ENCODE data around the gene COX6A2. TPM values are rescaled to one million over a fixed set of nuclear protein-coding genes. Genes with fewer than 3 reads are reported as not detected.

COX6A2 gene
- total and polyA plus RNA-seq, 2 experiments from 2014 or later, result 1.7 TPM; not detected in 1

GRCh38 chr16:31416371-31416770, 11.8 kb downstream of the COX6A2 start:
- Histone ChIP-seq H3K9me3 (ENCODE audit: low read depth) (no peaks in the 10 kb centered on the region), H3K27ac (no peak overlapping the region), H2AFZ (no peak overlapping the region), H3K9me2 (replicated peaks; ENCODE audit: insufficient read depth) (no peaks in the 10 kb centered on the region), H3K79me2 (no peaks in the 10 kb centered on the region), H3K36me3 (replicated peaks; ENCODE audit: insufficient read depth, low read depth) (no peaks in the 10 kb centered on the region), H3K4me1 (ENCODE audit: insufficient read depth) (no peaks in the 10 kb centered on the region), H3K4me3 (no peak overlapping the region), H3K4me2 (no peak overlapping the region), H3K27me3 (no peaks in the 10 kb centered on the region), H4K20me1 (ENCODE audit: insufficient read depth, poor library complexity, severe bottlenecking) (no peaks in the 10 kb centered on the region)
- DNase-seq (ENCODE audit: low spot score), result no peak
- 85% methylated on average over 11 of the region's 11 CpGs for WGBS (ENCODE audit: low lambda C conversion rate, missing lambda C conversion rate)
- TF ChIP-seq CTCF (IDR thresholded peaks at IDR 0.05; ENCODE audit: poor library complexity) (no peak), EZH2phosphoT487 (IDR thresholded peaks at IDR 0.05; ENCODE audit: low read depth, severe bottlenecking, unreplicated experiment) (no peak), EZH2 (IDR thresholded peaks at IDR 0.05; ENCODE audit: borderline replicate concordance) (no peak)

- TF ChIP-seq EZH2phosphoT487 (IDR thresholded peaks at IDR 0.05; ENCODE audit: low read depth, severe bottlenecking, unreplicated experiment), result no peak
- no peak for TF ChIP-seq CTCF (IDR thresholded peaks at IDR 0.05; ENCODE audit: poor library complexity)
- no peak for TF ChIP-seq EZH2 (IDR thresholded peaks at IDR 0.05; ENCODE audit: borderline replicate concordance)
- no peak for DNase-seq (ENCODE audit: low spot score)
- H4K20me1 ChIP-seq (ENCODE audit: insufficient read depth, poor library complexity, severe bottlenecking), result no peaks in the 10 kb centered on the region
- no peak overlapping the region for H3K27ac ChIP-seq
- H2AFZ ChIP-seq, result no peak overlapping the region
- 82% methylated on average over 4 of the region's 4 CpGs for WGBS (ENCODE audit: low lambda C conversion rate, missing lambda C conversion rate)
- H3K9me2 ChIP-seq (replicated peaks; ENCODE audit: insufficient read depth), result no peaks in the 10 kb centered on the region
- no peak overlapping the region for H3K4me3 ChIP-seq
- no peaks in the 10 kb centered on the region for H3K36me3 ChIP-seq (replicated peaks; ENCODE audit: insufficient read depth, low read depth)
- H3K4me2 ChIP-seq, result no peak overlapping the region
- no peaks in the 10 kb centered on the region for H3K9me3 ChIP-seq (ENCODE audit: low read depth)
- no peaks in the 10 kb centered on the region for H3K27me3 ChIP-seq
- H3K79me2 ChIP-seq, result no peaks in the 10 kb centered on the region
- H3K4me1 ChIP-seq (ENCODE audit: insufficient read depth), result no peaks in the 10 kb centered on the region
Observed at GRCh38 chr16:31414706-31415105, 13.5 kb downstream of the COX6A2 start.

GRCh38 chr16:31413943-31414342, 14.2 kb downstream of the COX6A2 start:
- no peak overlapping the region for H2AFZ ChIP-seq
- WGBS (ENCODE audit: low lambda C conversion rate, missing lambda C conversion rate), result 90% methylated on average over 4 of the region's 4 CpGs
- H3K27ac ChIP-seq, result no peak overlapping the region

More at GRCh38 chr16:31413943-31414342, 14.2 kb downstream of the COX6A2 start:
- H3K79me2 ChIP-seq, result no peaks in the 10 kb centered on the region
- TF ChIP-seq CTCF (IDR thresholded peaks at IDR 0.05; ENCODE audit: poor library complexity) (no peak), EZH2phosphoT487 (IDR thresholded peaks at IDR 0.05; ENCODE audit: low read depth, severe bottlenecking, unreplicated experiment) (no peak), EZH2 (IDR thresholded peaks at IDR 0.05; ENCODE audit: borderline replicate concordance) (no peak)
- H3K9me3 ChIP-seq (ENCODE audit: low read depth), result no peaks in the 10 kb centered on the region
- no peak overlapping the region for H3K4me3 ChIP-seq
- H3K4me2 ChIP-seq, result no peak overlapping the region
- no peaks in the 10 kb centered on the region for H3K4me1 ChIP-seq (ENCODE audit: insufficient read depth)
- H3K9me2 ChIP-seq (replicated peaks; ENCODE audit: insufficient read depth), result no peaks in the 10 kb centered on the region
- H3K27me3 ChIP-seq, result no peaks in the 10 kb centered on the region
- H4K20me1 ChIP-seq (ENCODE audit: insufficient read depth, poor library complexity, severe bottlenecking), result no peaks in the 10 kb centered on the region
- H3K36me3 ChIP-seq (replicated peaks; ENCODE audit: insufficient read depth, low read depth), result no peaks in the 10 kb centered on the region
- no peak for DNase-seq (ENCODE audit: low spot score)

Measured in hepatocyte (in vitro differentiated cells).